Putamen (tissue), 1 donor: ENCODE results near the gene RASGEF1B.

Experiments
- DNase-seq: peaks from one replicate; pipeline ENCODE4 v3.0.0-alpha.2; 2016; ENCODE audit warnings: low spot score

The RASGEF1B gene

GRCh38 chr4:81465406-81466340, 6.0 kb downstream of the RASGEF1B start:
- no peak for DNase-seq

- no peak for DNase-seq
These were observed 10.9 kb downstream of the RASGEF1B start for GRCh38 chr4:81460834-81461233.

DNA sequence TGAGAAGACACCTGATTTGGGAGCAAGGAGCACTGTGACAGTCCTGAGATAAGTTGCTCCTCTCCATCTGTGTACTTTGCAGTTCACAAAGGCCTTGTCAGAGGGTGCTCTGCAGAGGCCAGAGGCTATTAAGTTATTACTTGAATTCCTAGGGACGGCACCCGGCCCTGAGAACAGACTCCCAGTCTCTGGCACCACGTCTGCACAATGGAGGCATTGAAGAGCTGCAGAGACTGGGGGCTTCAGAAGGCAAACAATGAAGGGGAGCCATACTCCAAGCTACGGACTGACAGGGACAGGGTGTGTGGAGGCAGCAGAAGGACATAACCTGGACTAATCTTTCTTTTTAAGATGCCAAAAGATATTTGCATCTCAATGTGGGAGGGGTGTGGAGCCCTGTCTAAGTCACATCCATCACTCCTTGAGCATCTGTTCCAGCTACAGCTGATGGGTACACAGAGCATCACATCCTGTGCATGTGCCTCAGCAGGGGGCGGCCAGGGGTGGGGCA, 11.5 kb downstream of the RASGEF1B start:
- no peak for DNase-seq

DNA sequence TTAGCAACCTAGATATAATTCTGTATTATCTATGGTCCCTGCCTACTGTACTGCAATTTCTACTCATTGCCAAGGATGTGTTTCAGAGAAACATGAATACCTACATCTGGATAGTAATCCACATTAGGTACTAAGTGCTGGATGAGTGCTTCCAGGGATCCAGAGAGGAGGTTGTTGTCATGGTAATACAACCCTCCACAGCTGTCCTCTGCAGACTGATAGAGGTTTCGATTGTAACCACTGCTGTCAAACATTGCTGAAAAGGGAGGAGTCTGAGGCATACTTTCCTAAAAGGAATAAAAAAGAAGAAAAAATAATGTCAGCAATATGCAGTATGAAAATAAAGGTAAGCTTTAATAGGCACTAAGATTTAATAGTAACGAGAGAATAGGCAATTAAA, 12.5 kb downstream of the RASGEF1B start:
- DNase-seq = no peak

DNA sequence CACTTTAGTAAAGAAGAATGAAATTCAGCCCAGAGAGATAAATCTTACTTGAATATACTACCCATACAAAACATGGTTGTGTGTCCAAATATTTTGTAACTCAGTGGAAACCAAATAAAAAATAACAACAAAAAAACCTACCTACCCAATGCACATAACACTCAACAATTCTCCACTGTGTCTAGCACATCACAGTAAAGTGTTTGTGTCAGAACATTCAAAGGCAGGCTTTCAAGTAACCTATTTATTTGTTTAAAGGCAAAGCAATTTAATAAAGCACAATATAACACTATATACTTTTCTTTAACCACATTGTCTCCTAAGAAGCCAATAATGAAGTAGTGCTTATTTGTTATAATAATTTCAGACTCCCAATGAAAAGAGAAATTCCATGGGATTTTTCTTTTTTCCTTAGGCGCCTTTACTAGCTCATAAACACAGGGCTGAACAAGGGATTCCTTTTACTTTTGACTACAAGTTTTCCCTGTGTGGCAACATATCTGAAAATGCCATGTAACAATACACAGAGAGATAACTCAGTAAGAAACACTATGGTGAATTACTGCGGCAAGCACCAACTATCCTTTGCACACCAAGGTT, 13.7 kb downstream of the RASGEF1B start:
- DNase-seq = no peak

GRCh38 chr4:81457345-81457744, 14.4 kb downstream of the RASGEF1B start:
- no peak for DNase-seq

DNA sequence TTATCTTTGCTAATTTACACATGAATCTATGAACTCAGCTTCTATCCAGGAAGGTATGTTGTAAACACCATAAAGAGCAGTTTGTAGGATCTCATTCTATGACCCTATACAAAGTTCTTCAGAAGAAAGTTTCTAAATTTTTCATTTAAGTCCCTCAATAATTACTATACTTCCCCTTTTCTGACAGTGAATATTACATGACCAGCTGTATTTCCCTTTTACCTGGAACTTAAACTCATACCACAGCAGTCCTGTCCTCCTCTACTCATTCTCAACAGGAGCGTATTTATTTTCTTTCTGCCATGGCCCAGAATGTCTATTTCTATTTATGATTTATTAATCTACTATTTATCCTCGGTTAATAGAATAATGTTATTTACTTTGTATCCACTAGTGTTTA, 15.8 kb downstream of the RASGEF1B start:
- DNase-seq = no peak

GRCh38 chr4:81454948-81455347, 16.8 kb downstream of the RASGEF1B start:
- no peak for DNase-seq

GRCh38 chr4:81454499-81454898, 17.2 kb downstream of the RASGEF1B start:
- no peak for DNase-seq

DNA sequence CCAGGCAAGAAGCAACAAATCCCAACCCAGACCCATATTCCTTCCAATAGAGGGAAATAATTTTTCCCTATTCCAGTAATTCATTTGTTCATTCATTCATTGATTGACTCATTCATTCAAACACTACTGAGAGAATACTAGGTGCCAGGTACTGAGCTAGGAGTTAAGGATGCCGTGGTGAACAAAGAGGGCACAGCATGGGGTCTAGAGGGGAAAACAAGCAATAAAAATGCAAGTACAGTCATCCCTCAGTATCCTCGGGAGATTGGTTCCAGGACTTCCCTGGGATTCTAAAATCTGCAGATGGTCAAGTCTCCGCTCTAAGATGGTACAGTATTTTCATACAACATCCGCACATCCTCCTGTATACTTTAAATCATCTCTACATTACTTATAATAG, 18.7 kb downstream of the RASGEF1B start:
- no peak for DNase-seq

DNA sequence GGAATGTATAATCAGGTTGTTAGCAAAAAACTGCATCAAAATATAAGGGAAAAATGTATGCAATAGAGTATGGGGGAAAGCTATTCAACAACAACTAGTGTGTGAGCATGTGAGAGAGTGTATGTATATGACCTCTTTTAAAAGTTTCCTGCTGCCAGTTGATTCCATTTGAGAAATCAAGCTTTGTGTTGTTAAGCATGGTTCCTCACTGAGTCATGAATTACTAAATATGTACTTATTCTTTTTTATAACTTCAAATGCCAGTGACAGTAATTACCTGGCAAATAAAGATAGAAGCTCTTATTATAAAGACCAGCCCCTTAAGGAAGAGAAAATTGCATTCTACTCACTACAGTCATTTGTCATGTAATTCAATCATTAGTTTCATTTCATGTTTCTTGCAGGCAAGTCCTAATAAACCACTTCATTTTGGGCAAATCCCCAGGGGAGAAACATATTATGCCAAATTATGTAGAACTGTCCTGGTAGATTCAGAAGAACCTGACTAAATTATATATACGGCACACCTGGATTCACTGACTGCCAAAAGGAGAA, 19.2 kb downstream of the RASGEF1B start:
- DNase-seq = no peak

DNA sequence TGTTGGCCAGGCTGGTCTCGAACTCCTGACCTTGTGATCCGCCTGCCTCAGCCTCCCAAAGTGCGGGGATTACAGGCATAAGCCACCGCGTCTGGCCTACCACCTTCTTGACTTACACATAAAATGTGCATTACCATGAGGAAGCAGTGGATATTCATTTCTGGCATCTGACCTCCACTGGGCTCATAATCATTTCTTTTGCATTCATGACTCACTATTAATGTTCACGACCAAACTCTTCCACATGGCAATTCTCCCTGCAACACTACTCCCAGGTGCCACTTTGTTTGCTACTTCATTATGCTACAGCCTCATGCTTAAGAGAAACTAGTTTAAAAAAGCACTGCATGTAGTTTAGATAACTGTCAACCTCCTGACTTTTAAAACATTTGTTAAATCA, 22.7 kb downstream of the RASGEF1B start:
- no peak for DNase-seq

DNA sequence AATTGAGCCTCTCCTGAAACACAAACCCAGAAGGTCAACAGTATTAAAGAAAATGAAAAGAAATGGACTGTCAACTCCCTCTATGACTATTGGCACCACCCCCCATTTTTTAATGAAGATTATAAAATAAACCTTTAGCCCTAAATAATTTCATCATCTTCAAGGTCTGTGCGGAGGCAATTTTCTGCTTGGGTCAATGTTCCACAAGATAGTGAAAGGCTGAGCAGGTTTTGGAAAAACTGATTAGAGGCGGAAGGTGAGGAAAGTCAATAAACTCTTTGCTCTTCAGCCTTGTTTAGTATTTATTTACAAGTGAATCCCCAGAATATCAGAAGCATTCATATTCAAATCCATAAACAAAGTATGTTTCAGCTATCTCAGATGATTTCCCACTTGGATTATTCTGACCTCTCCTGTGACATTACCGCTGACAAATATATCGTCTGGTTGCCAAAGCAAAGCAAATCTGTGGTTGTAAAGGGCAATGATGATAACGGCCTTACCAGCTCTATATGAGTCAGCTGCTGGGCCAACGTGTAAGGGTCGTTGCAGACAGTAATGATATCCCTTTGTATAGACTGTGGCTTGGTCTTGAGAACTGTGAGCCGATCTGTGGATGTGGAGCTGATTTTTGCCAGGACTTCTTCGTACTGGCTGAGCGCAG, 24.0 kb downstream of the RASGEF1B start:
- DNase-seq = no peak

GRCh38 chr4:81446634-81447033, 25.1 kb downstream of the RASGEF1B start:
- no peak for DNase-seq

- DNase-seq = no peak
These were observed 26.5 kb downstream of the RASGEF1B start for GRCh38 chr4:81445196-81445595.

DNA sequence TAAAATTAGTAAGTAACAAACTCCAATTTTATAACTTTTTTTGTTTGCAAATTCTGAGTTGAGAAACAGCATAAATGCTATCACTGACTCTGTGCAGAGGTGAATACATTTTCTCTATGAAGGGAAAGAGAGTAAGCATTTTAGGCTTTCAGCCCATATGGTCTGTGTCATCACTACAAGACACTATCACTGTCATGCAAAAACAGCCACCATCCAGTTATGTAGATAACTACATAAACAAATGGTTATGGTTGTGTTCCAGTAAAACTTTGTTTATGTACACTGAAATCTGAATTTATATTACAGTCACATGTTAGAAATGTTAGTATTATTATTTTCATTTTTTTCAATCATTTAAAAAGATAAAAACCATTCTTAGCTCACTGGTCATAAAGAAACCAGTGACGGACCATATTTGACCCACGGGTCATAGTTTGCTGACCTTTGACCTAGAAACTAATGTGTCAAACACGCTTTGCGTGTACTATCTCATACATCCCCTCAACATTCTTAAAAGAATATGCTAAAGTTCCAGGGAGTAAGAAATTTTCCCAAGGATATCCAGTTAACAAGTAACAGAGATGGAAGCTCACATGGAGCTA, 29.1 kb downstream of the RASGEF1B start:
- DNase-seq = no peak

DNA sequence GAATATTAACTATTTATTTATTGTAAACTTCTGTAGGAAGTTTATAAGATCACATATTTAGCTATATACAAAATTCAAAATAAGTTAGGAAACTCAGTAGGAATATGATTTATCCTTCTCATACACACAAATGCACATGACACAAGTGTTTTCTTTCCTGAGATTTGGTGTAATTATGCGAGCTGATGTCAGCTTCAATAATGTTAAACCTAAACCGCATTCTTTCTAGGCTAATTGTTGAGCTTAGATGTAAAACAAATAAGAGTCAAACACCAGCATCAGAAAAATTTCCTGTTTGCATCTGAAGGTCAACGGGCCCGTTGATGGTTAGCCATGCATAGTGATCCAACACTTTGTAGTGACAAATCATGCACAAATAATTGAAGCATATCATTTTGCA, 30.8 kb downstream of the RASGEF1B start:
- no peak for DNase-seq

GRCh38 chr4:81436941-81437574, 34.6 kb downstream of the RASGEF1B start:
- no peak for DNase-seq

DNA sequence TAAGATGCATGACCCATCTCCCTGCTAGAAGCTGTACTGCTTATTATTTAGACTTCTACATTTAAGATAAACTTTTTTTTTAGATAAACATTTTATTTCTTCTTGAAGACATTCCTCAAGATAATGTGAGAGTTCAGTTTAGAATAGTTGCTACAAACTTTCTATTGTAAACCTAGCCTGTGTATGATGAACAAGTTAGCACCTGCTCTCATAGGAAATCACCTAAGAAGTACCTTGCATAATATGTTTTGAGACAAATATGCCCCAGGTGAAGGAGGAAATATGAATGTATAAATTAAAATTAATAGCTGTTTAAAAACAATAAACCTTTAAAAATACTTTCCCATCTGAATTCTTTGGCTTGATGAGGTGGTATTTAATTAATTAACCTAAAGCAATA, 35.6 kb downstream of the RASGEF1B start:
- no peak for DNase-seq

DNA sequence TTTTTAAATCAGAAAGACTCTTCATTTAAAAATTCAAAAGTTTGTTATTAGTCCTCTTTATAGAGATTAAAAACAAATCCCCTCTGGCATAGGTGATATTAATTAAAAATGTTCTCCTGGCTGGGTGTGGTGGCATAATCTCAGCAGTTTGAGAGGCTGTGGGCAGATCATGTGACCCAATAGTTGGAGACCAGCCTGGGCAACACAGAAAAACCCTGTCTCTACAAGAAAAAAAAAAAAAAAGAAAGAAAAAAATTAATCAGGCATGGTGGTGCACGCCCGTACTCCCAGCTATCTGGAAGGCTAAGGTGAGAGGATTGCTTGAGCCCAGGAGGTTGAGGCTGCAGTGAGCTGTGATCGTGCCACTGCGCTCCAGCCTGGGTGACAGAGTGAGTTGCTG, 38.9 kb downstream of the RASGEF1B start:
- DNase-seq = no peak

GRCh38 chr4:81431971-81432370, 39.7 kb downstream of the RASGEF1B start:
- no peak for DNase-seq

GRCh38 chr4:81429607-81430006, 42.1 kb downstream of the RASGEF1B start:
- no peak for DNase-seq
